Measurements from ENCODE around the gene EPHB1.
"Not testable (repeated sequence)": the region's sequence is repeated elsewhere in the genome, so short reads cannot be mapped to it uniquely, and the experiment has no call there.

The EPHB1 gene

GRCh38 chr3:135114551-135114950 is 319.5 kb downstream of the EPHB1 start:
- DNase-seq (ENCODE audit: low read depth, low spot score); H3K4me3 ChIP-seq (ENCODE audit: low read length): not testable (repeated sequence)

DNA sequence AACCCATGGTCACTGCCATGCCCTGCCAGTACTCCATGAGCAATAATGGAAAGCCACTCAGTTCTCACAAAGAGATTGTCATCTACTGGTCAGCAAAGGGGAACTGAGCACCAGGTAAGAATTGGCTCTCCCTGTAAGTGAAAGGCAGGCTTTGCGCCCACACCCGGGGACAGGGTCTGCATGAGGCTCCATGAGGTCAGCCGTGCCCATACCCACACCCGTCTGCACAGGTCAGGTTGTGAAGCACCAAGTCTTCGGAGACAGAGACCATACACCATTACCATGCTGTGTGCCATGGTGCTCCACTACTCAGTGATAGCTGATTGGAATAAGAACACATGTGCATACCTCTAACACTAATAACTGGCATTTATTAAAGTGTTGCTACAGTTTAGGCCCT is 322.9 kb downstream of the EPHB1 start:
- no peak for DNase-seq (ENCODE audit: low read depth, low spot score)
- no peak overlapping the region for H3K4me3 ChIP-seq (ENCODE audit: low read length)

DNA sequence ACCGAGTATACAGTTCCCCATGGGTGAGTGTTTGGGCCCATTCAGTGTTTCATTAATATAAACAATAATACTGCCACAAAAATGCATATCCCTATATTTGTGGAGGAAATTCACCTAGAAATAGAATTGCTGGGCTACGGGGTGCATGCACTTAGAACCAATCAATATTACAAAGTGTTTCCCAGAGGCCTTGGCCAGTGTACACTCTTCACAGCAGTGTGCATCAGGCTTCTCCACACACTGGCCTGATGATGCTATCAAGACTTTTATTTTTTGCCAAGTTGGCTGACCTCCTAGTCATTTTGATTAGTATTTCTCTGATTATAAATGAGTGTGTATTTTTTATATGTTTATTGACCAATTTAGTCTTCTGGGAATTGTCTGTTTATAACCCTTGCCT is 323.7 kb downstream of the EPHB1 start:
- no peak overlapping the region for H3K4me3 ChIP-seq (ENCODE audit: low read length)
- no peak for DNase-seq (ENCODE audit: low read depth, low spot score)

- no peak overlapping the region for H3K4me3 ChIP-seq (ENCODE audit: low read length)
- peak; percentile 35 for DNase-seq (ENCODE audit: low read depth, low spot score)
Measured at GRCh38 chr3:135125171-135125801, 330.2 kb downstream of the EPHB1 start.

GRCh38 chr3:135127946-135128470 is 332.9 kb downstream of the EPHB1 start:
- no peak for DNase-seq (ENCODE audit: low read depth, low spot score)
- no peak overlapping the region for H3K4me3 ChIP-seq (ENCODE audit: low read length)

- no peak for DNase-seq (ENCODE audit: low read depth, low spot score)
- no peak overlapping the region for H3K4me3 ChIP-seq (ENCODE audit: low read length)
Measured at GRCh38 chr3:135128818-135129217, 333.8 kb downstream of the EPHB1 start.

DNA sequence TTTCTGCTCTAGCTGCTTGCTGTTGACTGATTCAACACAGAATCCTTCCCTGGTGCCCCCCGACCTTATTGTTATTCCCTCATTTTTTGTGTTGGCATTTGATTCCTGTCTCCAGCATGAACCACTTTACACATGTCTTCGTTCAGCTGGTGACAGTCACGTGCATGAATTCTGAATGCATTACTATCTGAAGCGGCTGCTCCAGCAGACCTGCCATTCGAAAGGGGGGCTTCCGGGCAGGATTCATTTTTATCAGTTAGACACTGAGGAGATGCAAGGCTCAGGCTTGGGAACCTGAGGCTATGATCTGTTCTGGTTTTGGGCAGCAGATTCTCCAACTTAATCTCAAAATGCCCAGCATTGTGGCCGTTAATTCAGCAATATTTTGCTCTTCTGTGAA is 336.2 kb downstream of the EPHB1 start:
- no peak overlapping the region for H3K4me3 ChIP-seq (ENCODE audit: low read length)
- no peak for DNase-seq (ENCODE audit: low read depth, low spot score)

DNA sequence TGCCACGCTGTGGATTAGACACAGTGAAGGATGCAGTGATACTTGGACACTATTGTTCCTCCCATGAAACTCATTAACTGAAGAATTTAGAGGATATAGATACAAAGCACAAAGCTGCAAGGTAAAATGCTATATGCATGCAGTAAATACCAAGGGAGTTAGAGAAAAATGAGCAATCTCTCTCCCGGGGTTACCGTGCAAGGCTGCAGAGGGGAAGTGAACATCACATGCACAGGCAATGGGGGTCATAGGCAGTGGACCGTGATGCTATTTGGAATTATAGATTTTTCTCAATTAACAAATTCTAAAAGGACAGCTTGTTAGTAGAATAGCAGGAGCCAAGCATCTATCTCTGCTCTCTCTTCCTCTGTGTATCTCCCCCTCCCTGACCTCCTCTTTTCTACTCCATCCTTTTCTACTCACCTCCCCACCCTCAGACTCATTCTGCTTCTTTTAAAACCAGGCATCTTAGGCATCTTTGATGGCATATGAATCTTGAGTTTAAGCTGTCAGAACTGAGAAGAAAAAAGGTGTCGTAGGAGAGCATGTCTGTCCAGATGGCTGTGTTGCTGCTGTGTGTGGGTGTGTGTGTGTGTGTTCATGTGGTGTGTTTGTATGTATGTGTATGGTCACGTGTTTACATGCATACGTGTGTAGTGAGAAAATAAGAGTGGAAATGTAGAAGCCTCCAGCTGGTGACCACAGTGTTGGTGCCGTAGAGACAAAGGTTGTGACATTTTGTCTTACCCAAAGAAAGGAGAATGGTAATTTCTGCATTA is 339.0 kb downstream of the EPHB1 start:
- no peak overlapping the region for H3K4me3 ChIP-seq (ENCODE audit: low read length)
- DNase-seq (ENCODE audit: low read depth, low spot score), result no peak

- no peak for DNase-seq (ENCODE audit: low read depth, low spot score)
Measured at GRCh38 chr3:135134684-135135075, 339.6 kb downstream of the EPHB1 start.

DNA sequence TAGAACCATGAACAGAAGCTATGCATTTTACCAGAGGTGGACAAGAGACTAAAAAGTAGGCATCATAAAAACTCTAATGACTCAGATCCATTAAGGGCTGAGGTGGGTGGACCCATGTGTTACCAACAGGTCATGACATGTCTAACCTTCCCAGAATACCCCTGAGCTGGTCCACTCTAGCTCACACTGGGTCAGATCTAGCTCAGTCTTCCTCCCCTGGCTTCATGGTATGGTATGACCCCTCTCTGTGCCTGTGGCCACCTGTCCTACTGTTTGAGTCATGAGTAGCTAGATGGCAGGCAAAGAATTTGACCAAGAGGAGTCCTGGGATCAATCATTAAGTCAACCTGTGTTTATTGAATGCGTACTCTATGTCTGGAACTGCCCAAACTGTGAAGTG is 340.4 kb downstream of the EPHB1 start:
- H3K4me3 ChIP-seq (ENCODE audit: low read length), result no peak overlapping the region
- DNase-seq (ENCODE audit: low read depth, low spot score), result no peak

More at GRCh38 chr3:135134684-135135075, 339.6 kb downstream of the EPHB1 start:
- no peak overlapping the region for H3K4me3 ChIP-seq (ENCODE audit: low read length)

GRCh38 chr3:135136361-135137100 is 341.5 kb downstream of the EPHB1 start:
- DNase-seq (ENCODE audit: low read depth, low spot score), result no peak

GRCh38 chr3:135137296-135137695 is 342.2 kb downstream of the EPHB1 start:
- H3K4me3 ChIP-seq (ENCODE audit: low read length), result no peak overlapping the region
- DNase-seq (ENCODE audit: low read depth, low spot score), result no peak

More at GRCh38 chr3:135136361-135137100, 341.5 kb downstream of the EPHB1 start:
- H3K4me3 ChIP-seq (ENCODE audit: low read length), result no peak overlapping the region

- DNase-seq (ENCODE audit: low read depth, low spot score), result no peak
- H3K4me3 ChIP-seq (ENCODE audit: low read length), result no peak overlapping the region
Measured at GRCh38 chr3:135138776-135139175, 343.7 kb downstream of the EPHB1 start.

DNA sequence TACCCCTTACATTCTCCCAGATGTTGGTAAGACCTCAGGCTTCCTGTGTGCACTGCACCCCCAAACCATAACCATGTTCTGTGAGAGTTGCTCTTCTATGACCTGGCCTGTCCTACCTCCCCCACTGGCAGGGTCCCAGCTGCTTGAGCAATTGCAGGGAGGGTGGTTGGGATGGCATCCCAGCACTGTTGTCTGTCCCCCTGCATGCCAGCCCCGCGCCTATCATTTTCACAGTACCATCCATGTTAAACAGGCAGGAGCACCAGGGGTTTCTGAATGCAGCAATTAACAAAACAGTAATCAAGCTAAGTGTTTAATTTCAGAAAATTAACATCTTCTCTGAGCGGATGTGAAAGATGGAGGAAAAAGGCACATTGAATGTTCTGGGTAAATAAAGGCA is 345.5 kb downstream of the EPHB1 start:
- DNase-seq (ENCODE audit: low read depth, low spot score), result no peak
- H3K4me3 ChIP-seq (ENCODE audit: low read length), result no peak overlapping the region

DNA sequence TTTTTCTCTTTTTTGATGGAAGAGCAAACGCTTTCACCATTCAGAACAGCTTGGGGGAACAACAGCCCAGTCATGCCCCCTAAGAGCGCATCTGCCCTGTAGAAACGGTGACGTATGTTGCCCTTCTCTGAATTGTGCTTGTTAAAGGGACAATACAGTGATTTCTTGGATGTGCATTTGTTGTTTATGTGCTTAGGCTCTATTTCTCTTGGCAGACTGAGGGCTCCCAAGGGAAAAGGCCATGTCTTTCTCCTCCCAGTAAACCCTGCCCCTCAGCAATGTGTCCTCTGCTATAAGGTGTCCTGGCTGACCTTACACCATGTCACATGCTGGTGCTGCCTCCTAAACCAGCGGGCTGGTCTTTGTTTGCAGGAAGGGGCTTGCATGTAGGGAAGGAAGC is 346.1 kb downstream of the EPHB1 start:
- DNase-seq (ENCODE audit: low read depth, low spot score), result no peak

GRCh38 chr3:135141672-135142071 is 346.6 kb downstream of the EPHB1 start:
- no peak for DNase-seq (ENCODE audit: low read depth, low spot score)

More for the DNA sequence above, 346.1 kb downstream of the EPHB1 start:
- H3K4me3 ChIP-seq (ENCODE audit: low read length), result no peak overlapping the region

DNA sequence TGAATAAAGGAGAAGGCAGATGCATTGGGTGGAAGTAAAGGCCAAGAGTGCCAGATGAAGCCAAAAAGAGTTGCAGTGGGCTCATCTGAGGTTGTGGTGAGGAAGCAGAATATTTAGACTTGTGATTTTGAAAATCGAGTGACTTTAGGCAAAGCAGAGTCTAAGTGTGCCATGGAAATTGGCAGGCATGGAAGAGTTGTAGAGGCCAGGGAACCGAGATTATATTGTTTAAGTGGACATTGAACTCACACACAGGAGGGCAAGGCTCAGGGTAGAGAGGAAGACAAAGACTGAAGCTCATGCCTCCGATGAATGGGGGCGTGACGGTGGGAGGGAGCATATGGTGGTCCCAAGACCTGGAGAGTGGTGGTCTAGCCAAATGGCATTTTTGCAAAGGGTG is 347.5 kb downstream of the EPHB1 start:
- no peak for DNase-seq (ENCODE audit: low read depth, low spot score)
- H3K4me3 ChIP-seq (ENCODE audit: low read length), result no peak overlapping the region

More at GRCh38 chr3:135141672-135142071, 346.6 kb downstream of the EPHB1 start:
- H3K4me3 ChIP-seq (ENCODE audit: low read length), result no peak overlapping the region

GRCh38 chr3:135143474-135143873 is 348.4 kb downstream of the EPHB1 start:
- no peak for DNase-seq (ENCODE audit: low read depth, low spot score)
- no peak overlapping the region for H3K4me3 ChIP-seq (ENCODE audit: low read length)

- no peak for DNase-seq (ENCODE audit: low read depth, low spot score)
- no peak overlapping the region for H3K4me3 ChIP-seq (ENCODE audit: low read length)
Measured at GRCh38 chr3:135145581-135145980, 350.5 kb downstream of the EPHB1 start.

GRCh38 chr3:135147657-135148056 is 352.6 kb downstream of the EPHB1 start:
- H3K4me3 ChIP-seq (ENCODE audit: low read length), result no peak overlapping the region
- no peak for DNase-seq (ENCODE audit: low read depth, low spot score)
